ENCODE results near the gene SOD2.
A peak's percentile ranks its signal among the peaks of the same experiment; 100 is the strongest.
"Not testable (repeated sequence)": the region's sequence is repeated elsewhere in the genome, so short reads cannot be mapped to it uniquely, and the experiment has no call there.

SOD2 gene

DNA sequence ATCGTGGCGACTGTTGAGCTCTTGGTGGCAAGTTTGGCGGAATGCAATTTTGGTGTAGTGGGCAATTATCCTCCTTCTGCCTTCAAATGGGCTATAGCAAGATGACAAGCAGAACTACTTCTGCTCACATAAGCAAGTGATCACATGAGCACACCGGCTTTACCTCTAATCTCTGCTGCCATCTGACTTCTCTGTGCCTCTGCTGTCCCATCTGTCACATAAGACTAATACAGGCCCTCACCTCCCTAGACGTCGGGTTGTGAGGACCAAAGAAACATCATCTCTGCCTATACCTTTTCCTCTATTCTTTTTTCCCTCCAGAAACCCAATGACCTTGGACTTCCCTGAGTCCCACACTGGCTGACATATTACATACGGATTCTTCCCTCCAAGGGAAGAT, 20.9 kb upstream of the SOD2 start:
- ChIA-PET CTCF (interaction anchor here (0.6 kb wide), 1 partner anchor 10 kb away, joined by 4 read pairs; no protein-coding TSS in a partner anchor), POLR2A (interaction anchor here (1.6 kb wide), 1 partner anchor 13 kb away, joined by 5 read pairs; the partner anchor contains the start of gene WTAP)
- TF ChIP-seq ZNF302 (tag by site-specific recombination; IDR thresholded peaks at IDR 0.05; ENCODE audit: low read depth) (no peak), ZNF707 (tag by site-specific recombination; IDR thresholded peaks at IDR 0.05) (no peak), ZNF248 (tag by site-specific recombination; IDR thresholded peaks at IDR 0.05) (no peak), SETDB1 (IDR thresholded peaks at IDR 0.05; ENCODE audit: insufficient read length, low read length) (no peak), ZNF621 (tag by site-specific recombination; IDR thresholded peaks at IDR 0.05) (no peak), ZNF223 (tag by site-specific recombination; IDR thresholded peaks at IDR 0.05) (no peak), ZNF596 (tag by site-specific recombination; IDR thresholded peaks at IDR 0.05) (no peak), ZNF571 (tag by site-specific recombination; IDR thresholded peaks at IDR 0.05) (no peak), ZNF202 (tag by site-specific recombination; IDR thresholded peaks at IDR 0.05; ENCODE audit: borderline replicate concordance) (no peak), ZNF544 (tag by site-specific recombination; IDR thresholded peaks at IDR 0.05) (no peak), ZNF133 (tag by site-specific recombination; IDR thresholded peaks at IDR 0.05) (no peak), ZNF140 (tag by site-specific recombination; IDR thresholded peaks at IDR 0.05) (no peak), HOXC10 (CRISPR knock-in tag; IDR thresholded peaks at IDR 0.05) (no peak)
- TF ChIP-seq, protein P1, sequence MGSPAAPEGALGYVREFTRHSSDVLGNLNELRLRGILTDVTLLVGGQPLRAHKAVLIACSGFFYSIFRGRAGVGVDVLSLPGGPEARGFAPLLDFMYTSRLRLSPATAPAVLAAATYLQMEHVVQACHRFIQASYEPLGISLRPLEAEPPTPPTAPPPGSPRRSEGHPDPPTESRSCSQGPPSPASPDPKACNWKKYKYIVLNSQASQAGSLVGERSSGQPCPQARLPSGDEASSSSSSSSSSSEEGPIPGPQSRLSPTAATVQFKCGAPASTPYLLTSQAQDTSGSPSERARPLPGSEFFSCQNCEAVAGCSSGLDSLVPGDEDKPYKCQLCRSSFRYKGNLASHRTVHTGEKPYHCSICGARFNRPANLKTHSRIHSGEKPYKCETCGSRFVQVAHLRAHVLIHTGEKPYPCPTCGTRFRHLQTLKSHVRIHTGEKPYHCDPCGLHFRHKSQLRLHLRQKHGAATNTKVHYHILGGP (tag by site-specific recombination; IDR thresholded peaks at IDR 0.05): no peak
- TF ChIP-seq, protein P2, sequence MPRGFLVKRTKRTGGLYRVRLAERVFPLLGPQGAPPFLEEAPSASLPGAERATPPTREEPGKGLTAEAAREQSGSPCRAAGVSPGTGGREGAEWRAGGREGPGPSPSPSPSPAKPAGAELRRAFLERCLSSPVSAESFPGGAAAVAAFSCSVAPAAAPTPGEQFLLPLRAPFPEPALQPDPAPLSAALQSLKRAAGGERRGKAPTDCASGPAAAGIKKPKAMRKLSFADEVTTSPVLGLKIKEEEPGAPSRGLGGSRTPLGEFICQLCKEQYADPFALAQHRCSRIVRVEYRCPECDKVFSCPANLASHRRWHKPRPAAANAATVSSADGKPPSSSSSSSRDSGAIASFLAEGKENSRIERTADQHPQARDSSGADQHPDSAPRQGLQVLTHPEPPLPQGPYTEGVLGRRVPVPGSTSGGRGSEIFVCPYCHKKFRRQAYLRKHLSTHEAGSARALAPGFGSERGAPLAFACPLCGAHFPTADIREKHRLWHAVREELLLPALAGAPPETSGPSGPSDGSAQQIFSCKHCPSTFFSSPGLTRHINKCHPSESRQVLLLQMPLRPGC (tag by site-specific recombination; IDR thresholded peaks at IDR 0.05): no peak
- TF ChIP-seq, protein P3, sequence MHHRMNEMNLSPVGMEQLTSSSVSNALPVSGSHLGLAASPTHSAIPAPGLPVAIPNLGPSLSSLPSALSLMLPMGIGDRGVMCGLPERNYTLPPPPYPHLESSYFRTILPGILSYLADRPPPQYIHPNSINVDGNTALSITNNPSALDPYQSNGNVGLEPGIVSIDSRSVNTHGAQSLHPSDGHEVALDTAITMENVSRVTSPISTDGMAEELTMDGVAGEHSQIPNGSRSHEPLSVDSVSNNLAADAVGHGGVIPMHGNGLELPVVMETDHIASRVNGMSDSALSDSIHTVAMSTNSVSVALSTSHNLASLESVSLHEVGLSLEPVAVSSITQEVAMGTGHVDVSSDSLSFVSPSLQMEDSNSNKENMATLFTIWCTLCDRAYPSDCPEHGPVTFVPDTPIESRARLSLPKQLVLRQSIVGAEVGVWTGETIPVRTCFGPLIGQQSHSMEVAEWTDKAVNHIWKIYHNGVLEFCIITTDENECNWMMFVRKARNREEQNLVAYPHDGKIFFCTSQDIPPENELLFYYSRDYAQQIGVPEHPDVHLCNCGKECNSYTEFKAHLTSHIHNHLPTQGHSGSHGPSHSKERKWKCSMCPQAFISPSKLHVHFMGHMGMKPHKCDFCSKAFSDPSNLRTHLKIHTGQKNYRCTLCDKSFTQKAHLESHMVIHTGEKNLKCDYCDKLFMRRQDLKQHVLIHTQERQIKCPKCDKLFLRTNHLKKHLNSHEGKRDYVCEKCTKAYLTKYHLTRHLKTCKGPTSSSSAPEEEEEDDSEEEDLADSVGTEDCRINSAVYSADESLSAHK (tag by site-specific recombination; IDR thresholded peaks at IDR 0.05): no peak
- TF ChIP-seq, protein P4, sequence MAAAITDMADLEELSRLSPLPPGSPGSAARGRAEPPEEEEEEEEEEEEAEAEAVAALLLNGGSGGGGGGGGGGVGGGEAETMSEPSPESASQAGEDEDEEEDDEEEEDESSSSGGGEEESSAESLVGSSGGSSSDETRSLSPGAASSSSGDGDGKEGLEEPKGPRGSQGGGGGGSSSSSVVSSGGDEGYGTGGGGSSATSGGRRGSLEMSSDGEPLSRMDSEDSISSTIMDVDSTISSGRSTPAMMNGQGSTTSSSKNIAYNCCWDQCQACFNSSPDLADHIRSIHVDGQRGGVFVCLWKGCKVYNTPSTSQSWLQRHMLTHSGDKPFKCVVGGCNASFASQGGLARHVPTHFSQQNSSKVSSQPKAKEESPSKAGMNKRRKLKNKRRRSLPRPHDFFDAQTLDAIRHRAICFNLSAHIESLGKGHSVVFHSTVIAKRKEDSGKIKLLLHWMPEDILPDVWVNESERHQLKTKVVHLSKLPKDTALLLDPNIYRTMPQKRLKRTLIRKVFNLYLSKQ (tag by site-specific recombination; IDR thresholded peaks at IDR 0.05; ENCODE audit: borderline replicate concordance): no peak
- H3K27ac ChIP-seq (ENCODE audit: extremely low read depth, low read depth, low read length): no peak overlapping the region
- no peaks in the 10 kb centered on the region for H3K36me3 ChIP-seq (ENCODE audit: control insufficient read depth in 2 of 2, insufficient read depth in 1 of 2, low read length in 2 of 2)
- no peaks in the 10 kb centered on the region for H3K9me3 ChIP-seq (ENCODE audit: control insufficient read depth, insufficient read depth, low read depth, low read length)
- no peaks in the 10 kb centered on the region for H3K4me1 ChIP-seq (ENCODE audit: control insufficient read depth, insufficient read depth, low read length)
- no peak overlapping the region for H3K4me3 ChIP-seq (ENCODE audit: low read depth, low read length)

DNA sequence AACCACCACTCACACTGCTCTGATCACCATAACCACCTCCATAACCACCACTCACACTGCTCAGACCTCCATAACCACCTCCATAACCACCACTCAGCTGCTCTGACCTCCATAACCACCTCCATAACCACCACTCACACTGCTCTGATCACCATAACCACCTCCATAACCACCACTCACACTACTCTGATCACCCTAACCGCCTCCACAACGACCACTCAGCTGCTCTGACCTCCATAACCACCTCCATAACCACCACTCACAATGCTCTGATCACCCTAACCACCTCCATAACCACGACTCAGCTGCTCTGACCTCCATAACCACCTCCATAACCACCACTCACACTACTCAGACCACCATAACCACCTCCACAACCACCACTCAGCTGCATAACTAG, 19.3 kb upstream of the SOD2 start:
- CTCF ChIA-PET: not testable (repeated sequence)
- TF ChIP-seq ZNF600 (tag by site-specific recombination; IDR thresholded peaks at IDR 0.05): peak; percentile 43; the same call in 1 of the 2 replicates
- peak; percentile 98 for TF ChIP-seq EGR2 (tag by site-specific recombination; IDR thresholded peaks at IDR 0.05; ENCODE audit: low read depth)
- TF ChIP-seq ZFHX2 (tag by site-specific recombination; conservative IDR thresholded peaks at IDR 0.05): peak; percentile 83
- TF ChIP-seq, protein P5, sequence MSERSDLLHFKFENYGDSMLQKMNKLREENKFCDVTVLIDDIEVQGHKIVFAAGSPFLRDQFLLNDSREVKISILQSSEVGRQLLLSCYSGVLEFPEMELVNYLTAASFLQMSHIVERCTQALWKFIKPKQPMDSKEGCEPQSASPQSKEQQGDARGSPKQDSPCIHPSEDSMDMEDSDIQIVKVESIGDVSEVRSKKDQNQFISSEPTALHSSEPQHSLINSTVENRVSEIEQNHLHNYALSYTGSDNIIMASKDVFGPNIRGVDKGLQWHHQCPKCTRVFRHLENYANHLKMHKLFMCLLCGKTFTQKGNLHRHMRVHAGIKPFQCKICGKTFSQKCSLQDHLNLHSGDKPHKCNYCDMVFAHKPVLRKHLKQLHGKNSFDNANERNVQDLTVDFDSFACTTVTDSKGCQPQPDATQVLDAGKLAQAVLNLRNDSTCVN (tag by site-specific recombination; optimal IDR thresholded peaks at IDR 0.05): peak; percentile 11

More for the DNA sequence above, 19.3 kb upstream of the SOD2 start:
- H3K27ac ChIP-seq (ENCODE audit: extremely low read depth, low read depth, low read length); H3K4me1 ChIP-seq (ENCODE audit: control insufficient read depth, insufficient read depth, low read length); H3K9me3 ChIP-seq (ENCODE audit: control insufficient read depth, insufficient read depth, low read depth, low read length); POLR2A ChIA-PET; H3K36me3 ChIP-seq (ENCODE audit: control insufficient read depth in 2 of 2, insufficient read depth in 1 of 2, low read length in 2 of 2); H3K4me3 ChIP-seq (ENCODE audit: low read depth, low read length): not testable (repeated sequence)
